NCI-H82 treated with DMSO at 0.1 percent for 48 hours (cell line): Measurements from ENCODE around the gene PRRT1B.
"Not testable (repeated sequence)": the region's sequence is repeated elsewhere in the genome, so short reads cannot be mapped to it uniquely, and the experiment has no call there.

Experiments used
- DNase-seq: peaks from one replicate; lab custom pipeline; 2025; ENCODE audit not compliant: unreplicated experiment; lab: John Stamatoyannopoulos, UW

PRRT1B gene

GRCh38 chr9:131549186-131549585 is 3.9 kb downstream of the PRRT1B start:
- DNase-seq: not testable (repeated sequence)

- peak; percentile 9 for DNase-seq
Observed at GRCh38 chr9:131550465-131550864, 5.1 kb downstream of the PRRT1B start.

- no peak for DNase-seq
Observed at GRCh38 chr9:131552030-131552429, 6.7 kb downstream of the PRRT1B start.

DNA sequence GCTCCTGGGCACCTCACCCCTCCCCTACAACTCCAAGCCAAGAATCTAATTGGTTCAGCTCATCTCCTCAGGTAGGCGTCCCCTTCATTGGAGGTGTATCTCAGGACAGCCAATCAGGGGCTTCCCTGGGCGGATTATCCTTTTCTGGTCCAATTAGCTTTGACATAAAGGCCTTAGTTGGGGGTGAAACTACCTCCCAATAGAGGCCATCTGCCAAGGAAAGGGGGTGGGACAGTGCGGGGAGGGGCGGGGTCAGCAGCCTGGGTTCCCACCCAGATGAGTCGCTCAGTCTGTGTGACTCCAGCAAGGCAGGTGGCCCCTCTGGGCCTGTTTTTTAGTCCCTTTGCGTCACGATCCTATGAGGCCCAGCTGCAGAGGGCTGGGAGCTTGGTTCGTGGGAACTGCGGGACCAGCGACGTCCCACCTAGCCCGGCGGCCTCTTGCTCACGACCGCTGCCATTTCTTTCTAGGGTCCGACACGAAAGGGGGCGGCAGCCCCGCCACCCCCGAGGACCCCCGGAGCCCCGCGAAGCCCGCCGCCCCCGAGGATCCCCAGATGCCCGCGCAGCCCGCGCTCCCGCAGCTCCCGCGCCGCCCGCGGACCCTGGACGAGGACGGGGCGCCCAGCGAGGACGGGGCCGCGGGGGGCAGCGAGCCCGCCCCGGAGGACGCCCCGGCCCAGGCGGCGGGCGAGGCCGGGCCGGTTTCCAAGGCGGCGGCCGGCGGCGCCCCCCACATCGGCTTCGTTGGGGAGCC is 8.9 kb downstream of the PRRT1B start:
- no peak for DNase-seq

GRCh38 chr9:131554843-131555351 is 9.6 kb downstream of the PRRT1B start:
- no peak for DNase-seq

DNA sequence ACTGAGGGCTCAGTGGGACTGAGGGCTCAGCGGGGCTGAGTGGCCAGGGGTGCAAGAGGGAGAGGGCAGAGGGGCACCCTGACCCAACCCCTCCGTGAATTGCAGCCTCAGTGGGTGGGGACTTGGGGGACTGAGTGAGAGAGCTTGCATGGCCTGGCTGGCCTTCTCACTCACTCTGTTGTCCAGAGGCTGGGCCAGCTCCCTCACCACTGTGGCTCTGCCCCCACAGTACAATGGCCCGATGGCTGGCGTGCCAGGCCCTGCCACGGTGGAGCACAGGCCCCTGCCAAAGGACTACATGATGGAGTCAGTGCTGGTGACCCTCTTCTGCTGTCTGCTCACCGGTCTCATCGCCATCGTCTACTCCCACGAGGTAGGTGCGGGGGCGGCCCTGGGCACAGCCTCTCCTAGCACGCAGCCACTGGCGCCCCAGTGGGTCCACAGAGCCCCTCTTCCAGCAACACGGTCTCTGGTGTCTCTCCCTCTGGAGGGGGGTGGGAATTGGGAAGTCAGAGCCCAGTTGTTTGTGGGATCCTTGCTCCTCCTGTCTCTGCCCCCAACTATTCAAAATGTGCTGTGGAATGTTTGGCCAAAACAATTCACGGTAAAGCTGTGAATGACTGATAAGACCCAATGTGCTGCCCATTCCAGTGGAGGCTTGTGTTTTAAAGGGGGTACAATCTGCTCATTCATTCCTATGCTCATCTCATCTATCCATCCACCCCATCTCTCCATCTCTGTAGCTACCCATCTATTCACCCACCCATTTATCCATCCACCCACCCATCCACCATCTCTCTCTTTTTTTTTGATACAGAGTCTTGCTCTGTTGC is 10.7 kb downstream of the PRRT1B start:
- DNase-seq: no peak

DNA sequence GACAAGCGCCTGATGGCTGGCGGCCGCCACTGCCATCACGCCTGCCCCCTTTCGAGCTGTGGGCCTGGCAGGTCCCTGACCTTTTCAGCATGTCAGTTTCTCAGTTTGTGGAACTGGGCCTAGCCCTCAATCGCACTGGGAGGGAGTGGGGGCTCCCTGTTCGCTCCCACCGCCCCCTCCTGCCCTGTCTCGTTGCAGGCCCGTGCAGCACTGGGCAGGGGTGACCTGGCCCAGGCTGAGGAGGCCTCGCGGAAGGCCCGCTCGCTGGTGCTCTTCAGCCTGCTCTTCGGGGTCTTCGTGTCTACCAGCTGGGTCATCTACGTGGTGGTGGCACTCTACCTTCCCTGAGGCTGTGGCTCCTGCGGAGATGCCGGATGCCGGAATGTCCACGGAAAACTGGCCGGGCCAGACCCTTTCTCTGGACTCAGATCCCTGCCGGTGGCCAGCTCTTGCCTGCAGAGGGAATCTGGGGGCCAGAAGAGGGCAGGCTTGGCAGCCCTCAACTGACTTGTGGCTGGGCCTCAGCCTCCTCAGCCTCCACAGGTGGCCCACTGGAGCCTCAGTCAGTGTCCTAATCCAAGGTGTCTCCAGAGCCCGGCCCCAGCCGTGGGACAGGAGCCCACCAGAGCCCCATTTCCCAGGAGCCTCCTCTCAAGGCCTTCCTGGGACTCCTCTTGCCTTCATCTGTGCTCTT is 12.7 kb downstream of the PRRT1B start:
- DNase-seq: no peak

DNA sequence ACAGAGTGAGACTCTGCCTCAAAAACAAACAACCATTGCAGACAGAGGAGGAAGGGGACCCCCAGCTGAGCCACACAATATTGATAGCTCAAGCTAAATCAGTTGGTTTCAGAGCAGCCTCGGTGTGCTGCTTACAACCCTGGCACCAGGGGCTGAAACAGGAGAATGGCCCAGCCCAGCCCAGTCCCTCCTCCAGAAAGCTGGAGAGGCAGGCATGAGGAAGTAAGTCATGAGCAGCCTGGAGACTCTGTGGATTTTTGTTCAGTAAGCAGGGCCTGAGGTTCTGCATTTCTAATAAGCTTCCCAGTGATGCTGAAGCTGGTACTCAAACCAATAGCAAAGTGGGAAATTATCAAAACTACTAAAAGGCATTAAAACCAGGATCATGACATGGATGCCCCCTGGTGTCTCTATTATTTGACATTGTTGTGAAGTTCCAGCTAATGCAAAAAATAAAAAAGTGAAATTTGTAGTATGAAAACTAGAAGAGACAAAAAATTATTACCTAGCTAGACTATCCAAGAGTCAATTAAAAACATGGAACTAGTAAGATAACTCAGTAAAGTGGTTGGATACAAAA is 14.2 kb downstream of the PRRT1B start:
- no peak for DNase-seq

DNA sequence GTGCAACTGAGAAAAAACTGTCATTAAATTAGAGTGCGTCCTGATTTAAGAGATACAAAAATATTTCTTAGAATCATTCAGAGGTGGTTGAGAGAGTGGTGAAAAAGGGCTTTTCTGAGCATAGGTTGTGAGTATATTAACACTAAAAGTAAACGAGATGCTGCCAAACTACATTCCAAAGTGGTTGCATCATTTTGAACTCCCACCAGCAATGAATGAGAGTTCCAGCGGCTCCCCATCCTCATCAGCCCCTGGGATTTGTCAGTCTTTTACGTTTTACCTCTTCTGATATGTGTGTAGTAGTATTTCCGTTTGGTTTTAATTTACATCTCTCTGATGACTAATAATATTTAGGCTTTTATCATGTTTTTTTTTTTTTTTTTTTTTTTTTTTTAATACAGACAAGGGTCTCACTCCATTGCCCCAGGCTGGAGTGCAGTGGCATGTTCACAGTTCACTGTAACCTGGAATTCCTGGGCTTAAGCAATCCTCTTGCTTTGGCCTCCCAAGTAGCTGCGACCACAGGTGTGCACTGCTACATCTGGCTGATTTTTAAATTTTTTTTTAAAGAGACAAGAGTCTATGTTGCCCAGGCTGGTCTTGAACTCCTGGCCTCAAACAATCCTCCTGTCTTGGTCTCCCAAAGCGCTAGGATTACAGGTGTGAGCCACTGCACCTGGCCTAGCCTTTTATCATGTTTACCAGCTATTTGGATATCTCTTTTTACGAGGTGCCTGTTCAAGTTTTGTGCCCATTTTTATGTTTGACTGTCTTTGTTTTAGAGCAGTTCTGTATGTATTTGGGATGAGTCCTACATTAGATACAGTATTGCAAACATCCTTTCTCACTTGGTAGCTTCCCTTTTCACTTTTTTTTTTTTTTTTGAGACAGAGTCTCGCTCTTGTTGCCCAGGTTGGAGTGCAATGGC is 17.0 kb downstream of the PRRT1B start:
- no peak for DNase-seq

DNA sequence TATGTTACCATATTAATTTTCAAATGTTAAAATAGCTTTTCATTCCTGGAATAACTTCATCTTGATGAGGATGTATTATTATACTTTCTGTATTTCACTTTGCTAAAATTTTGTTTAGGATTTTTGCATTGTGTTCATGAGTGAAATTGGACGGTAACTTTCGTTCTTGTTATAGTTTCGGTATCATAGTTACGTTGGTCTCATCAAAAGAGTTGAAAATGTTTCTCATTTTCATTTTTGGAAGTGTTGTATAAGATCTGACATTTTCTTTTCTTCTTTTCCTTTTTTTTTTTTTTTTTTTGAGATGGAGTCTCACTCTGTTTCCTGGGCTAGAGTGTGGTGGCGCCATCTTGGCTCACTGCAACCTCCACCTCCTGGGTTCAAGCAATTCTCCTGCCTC is 20.0 kb downstream of the PRRT1B start:
- DNase-seq: no peak

DNA sequence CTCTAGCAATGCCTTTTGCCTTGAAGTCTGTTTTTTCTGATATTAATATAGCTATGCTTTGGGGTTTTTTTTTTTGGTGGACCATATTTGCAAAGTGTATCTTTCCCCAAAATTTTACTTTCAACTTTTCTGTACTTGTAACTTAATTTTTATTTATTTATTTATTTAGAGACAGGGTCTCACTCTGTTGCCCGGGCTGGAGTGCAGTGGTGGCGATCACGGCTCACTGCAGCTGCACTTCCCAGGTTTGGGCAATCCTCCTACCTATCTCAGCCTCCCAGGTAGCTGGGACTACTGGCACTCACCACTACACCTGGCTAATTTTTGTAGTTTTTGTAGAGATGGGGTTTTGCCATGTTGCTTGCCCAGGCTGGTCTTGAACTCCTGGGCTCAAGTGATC is 20.8 kb downstream of the PRRT1B start:
- no peak for DNase-seq

GRCh38 chr9:131567910-131568309 is 22.6 kb downstream of the PRRT1B start:
- DNase-seq: no peak

- DNase-seq: no peak
Observed at GRCh38 chr9:131574730-131575640, 29.7 kb downstream of the PRRT1B start.

DNA sequence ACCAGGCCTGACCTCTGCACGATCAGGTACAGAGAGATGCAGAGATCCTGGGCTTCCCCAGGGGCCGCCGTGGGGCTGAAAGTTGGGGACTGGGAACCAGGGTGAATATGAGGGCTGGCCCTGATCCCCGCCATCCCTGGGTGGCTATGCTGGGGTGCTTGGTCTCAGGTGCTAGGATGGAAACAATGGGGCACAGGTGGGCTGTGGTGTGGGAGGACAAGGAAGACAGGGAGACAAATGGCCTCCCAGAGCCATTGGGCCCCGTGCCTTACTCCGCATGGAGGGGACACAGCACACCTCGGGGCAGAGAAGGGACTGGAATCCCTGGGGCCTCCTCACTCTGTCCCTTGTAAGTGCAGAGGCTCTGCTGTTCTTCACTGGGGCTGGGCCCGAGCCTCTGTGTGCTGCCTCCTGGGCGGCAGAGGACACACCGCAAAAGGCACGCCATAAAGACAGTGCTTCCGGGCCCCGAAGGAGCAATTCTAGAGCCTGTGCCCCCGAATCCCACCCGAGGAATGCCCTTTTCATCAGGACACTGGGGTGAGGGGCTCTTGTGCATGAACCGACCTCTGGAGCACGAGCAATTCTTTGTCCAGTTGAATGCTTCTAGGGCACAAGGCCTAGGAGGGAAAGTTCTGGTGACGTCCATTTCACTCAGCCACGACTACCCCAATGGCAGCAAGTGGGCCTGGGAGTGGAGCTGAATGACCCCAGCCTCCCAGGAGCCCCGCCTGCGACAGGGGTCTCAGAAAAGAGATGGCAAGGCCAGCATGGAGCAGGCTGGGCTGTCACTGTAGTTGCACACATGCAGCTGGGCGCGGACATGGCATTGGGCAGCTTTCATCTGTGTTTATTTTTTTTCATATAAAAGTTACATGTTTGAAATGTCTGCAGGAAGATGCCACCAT is 30.9 kb downstream of the PRRT1B start:
- no peak for DNase-seq

DNA sequence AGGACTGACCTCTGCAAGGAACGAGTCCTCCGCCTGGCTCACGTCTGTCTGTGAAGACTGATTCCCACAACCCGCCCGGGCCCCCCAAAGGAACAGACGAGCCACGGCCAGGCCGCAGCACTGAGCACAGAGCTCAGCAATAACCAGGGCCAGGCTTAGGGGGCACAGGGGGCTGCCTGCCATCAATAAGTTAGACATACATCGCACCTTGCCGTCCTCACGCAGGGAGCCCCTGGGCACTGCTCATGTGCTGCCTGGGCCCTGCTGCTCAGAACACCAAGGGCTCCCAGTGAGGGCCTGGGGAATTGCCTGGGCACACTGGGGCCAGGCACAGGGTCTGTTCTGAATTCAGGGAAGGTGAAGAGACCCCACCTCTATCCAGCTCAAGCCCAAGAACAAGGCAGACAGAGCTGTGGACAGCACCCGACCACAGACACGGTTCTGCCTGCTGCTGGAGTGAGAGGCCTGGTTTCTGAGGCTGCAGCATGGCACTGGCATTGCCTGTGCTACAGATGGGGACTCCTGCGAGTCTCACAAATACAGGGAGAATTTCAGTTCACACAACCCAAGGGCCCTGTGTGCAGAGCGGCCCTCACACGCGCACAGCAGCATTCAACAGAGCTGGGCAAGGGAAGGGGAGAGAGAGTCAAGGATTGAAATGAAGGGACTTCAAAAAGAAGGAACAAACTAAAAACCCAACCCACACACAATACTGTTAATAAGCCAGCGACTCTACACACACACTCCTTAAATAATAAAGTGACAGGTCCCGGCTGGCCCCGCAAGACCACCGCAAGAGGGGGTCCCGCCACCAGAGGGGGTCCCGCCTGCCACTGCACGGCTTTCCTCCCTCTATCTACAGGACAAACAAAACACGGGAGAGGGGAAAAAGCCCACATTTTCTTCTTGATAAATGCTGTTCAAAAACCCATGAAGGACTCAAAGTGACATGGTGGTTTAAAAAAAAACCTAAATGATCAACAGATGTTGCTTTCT is 32.0 kb downstream of the PRRT1B start:
- DNase-seq: no peak

DNA sequence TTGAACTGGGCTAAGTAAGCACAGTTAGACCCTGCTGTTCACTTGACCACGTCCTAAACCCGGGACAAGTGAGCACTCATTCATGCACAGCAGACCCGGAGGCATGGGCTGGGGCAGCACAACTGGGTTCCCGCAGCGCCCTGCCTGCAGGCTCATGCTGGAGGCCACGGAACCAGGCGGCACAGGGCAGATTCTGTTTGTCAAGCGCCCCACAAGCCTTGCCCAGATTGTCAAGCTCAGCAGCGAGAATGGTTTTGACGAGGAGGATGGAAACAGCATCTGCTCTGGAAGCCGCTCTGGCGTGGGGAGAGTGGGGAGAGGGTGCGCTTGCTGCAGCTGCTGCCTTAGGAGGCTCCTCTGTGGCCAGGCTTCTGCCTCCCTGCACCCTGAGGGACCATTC is 32.7 kb downstream of the PRRT1B start:
- DNase-seq: no peak
